H1 (cell line): ENCODE results near the gene UBE3A. TPM values are rescaled to one million over a fixed set of nuclear protein-coding genes. Genes with fewer than 3 reads are reported as not detected.

Source experiments
- ATF2 ChIP-seq: IDR thresholded peaks from 2 replicates; pipeline ENCODE4 v1.6.1; 2012; ENCODE audit warnings: low read length, inconsistent platforms
- BRCA1 ChIP-seq: IDR thresholded peaks from 2 replicates; pipeline ENCODE4 v1.6.1; 2012; ENCODE audit warnings: low read depth, low read length, improper control_type of control experiment
- CBX8 ChIP-seq: fragments of 300-800, 300-1000 bp; sonication (generic); IDR thresholded peaks from 2 replicates; pipeline ENCODE4 v1.7.1; 2016; ENCODE audit warnings: low read depth, low read length, borderline replicate concordance
- EGR1 ChIP-seq: IDR thresholded peaks from 2 replicates; pipeline ENCODE4 v1.6.1; 2011; ENCODE audit warnings: low read depth, low read length, borderline replicate concordance
- GABPA ChIP-seq: IDR thresholded peaks from 2 replicates; pipeline ENCODE4 v1.6.1; 2011; ENCODE audit warnings: mild to moderate bottlenecking, low read length, moderate library complexity, borderline replicate concordance; ENCODE audit not compliant: insufficient read depth
- HDAC2 ChIP-seq, 2 experiments: fragments of 300-600 bp in 1 of 2; sonication (generic) in 1 of 2; IDR thresholded peaks; 2 replicates each; pipeline ENCODE4 v1.6.1; 2011 to 2012; ENCODE audit warnings: low read depth in 2 of 2, low read length in 2 of 2, mild to moderate bottlenecking in 2 of 2, moderate library complexity in 2 of 2, borderline replicate concordance in 1 of 2, inconsistent platforms in 1 of 2
- JUN ChIP-seq: IDR thresholded peaks from 2 replicates; pipeline ENCODE4 v1.6.1; 2011; ENCODE audit warnings: low read depth, mild to moderate bottlenecking, improper control_type of control experiment, low read length
- RFX5 ChIP-seq: IDR thresholded peaks from 2 replicates; pipeline ENCODE4 v1.6.1; 2011; ENCODE audit warnings: low read depth, low read length, improper control_type of control experiment, borderline replicate concordance
- RXRA ChIP-seq: IDR thresholded peaks from 2 replicates; pipeline ENCODE4 v1.6.1; 2011; ENCODE audit warnings: low read depth, mild to moderate bottlenecking, low read length, moderate library complexity; ENCODE audit not compliant: insufficient read depth
- SIN3A ChIP-seq, 2 experiments: IDR thresholded peaks in 1 of 2; conservative IDR thresholded peaks in 1 of 2; 2 replicates each; pipeline ENCODE4 v1.6.1; 2011 to 2012; ENCODE audit warnings: low read length in 2 of 2, improper control_type of control experiment in 1 of 2, low read depth in 1 of 2, mild to moderate bottlenecking in 1 of 2
- SP1 ChIP-seq: IDR thresholded peaks from 2 replicates; pipeline ENCODE4 v1.6.1; 2011; ENCODE audit warnings: low read depth, low read length
- SP4 ChIP-seq: IDR thresholded peaks from 2 replicates; pipeline ENCODE4 v1.6.1; 2012; ENCODE audit warnings: low read length, inconsistent platforms
- SUZ12 ChIP-seq: fragments of 200-600 bp; sonication (generic); IDR thresholded peaks from 2 replicates; pipeline ENCODE4 v1.6.1; 2012; ENCODE audit warnings: mild to moderate bottlenecking, inconsistent platforms, low read length, moderate library complexity, mixed read lengths
- TEAD4 ChIP-seq: IDR thresholded peaks from 2 replicates; pipeline ENCODE4 v1.6.1; 2012; ENCODE audit warnings: low read depth, low read length, inconsistent platforms, mixed read lengths
- USF2 ChIP-seq: IDR thresholded peaks from 2 replicates; pipeline ENCODE4 v1.6.1; 2011; ENCODE audit warnings: low read length, improper control_type of control experiment
- ZNF274 ChIP-seq: IDR thresholded peaks from 2 replicates; pipeline ENCODE4 v1.7.0; 2012; ENCODE audit warnings: low read length, borderline replicate concordance; ENCODE audit errors: extremely low read depth
- polyA plus RNA-seq, 7 experiments: library from polyadenylated mRNA; depleted of rRNA in 3 of 7; stranded (reverse) in 5 of 7; unstranded in 2 of 7; fragments of >200 nt in 5 of 7; fragments of 200-250 nt in 2 of 7; gene quantifications; 1 replicate in 5 of 7; 2 replicates in 1 of 7; 4 replicates in 1 of 7; pipeline versions ENCODE4 v1.2.1 to v1.2.3, GENCODE V29; 2011 to 2013; ENCODE audit warnings: missing spikeins in 2 of 7, mixed read lengths in 2 of 7
- total RNA-seq: library from RNA; stranded (reverse); fragmentation: NEBNext Ultra II Directional; extraction: Animal tissue kit (Norgen Biotek cat#: 25700); gene quantifications from 2 replicates; pipeline ENCODE4 v1.2.1, GENCODE V29; 2021

Gene UBE3A
- total and polyA plus RNA-seq, 2 of the 8 experiments (the other 6 are each of a cell fraction or from before 2014, with no cell fraction given), result 13.8 to 110 TPM

- TF ChIP-seq SUZ12 (no peak), GABPA (no peak), EGR1 (no peak), ZNF274 (no peak), CBX8 (no peak), TEAD4 (no peak), USF2 (no peak), SIN3A (conservative IDR thresholded peaks at IDR 0.05 in 1 of 2, IDR thresholded peaks at IDR 0.05 in 1 of 2; ENCODE audit: low read depth in 1 of 2, low read length in 2 of 2) (no peak), JUN (no peak), BRCA1 (no peak), SP4 (no peak), RXRA (no peak), RFX5 (no peak), ATF2 (no peak), SP1 (no peak), HDAC2 (IDR thresholded peaks at IDR 0.05; ENCODE audit: borderline replicate concordance in 1 of 2, low read depth in 2 of 2, low read length in 2 of 2) (no peak)
These were observed 27.0 kb upstream of the UBE3A start (continued) for GRCh38 chr15:25465835-25466234.
